Testis (tissue), 2 donors: Measurements from ENCODE around the gene FBXO30.

Source experiments
- CTCF ChIP-seq, 3 experiments: fragments of 450-650 bp in 2 of 3; fragments of 200-600 bp in 1 of 3; sonication (generic) in 1 of 3; IDR thresholded peaks; one replicate each; pipeline ENCODE4 v1.5.1; 2016 to 2019; ENCODE audit warnings: antibody characterized with exemption in 3 of 3, mild to moderate bottlenecking in 2 of 3, moderate library complexity in 1 of 3
- POLR2A ChIP-seq: fragments of 450-650 bp; IDR thresholded peaks from one replicate; pipeline ENCODE4 v1.6.1; 2017; ENCODE audit warnings: antibody characterized with exemption, mild to moderate bottlenecking, moderate library complexity

GRCh38 chr6:145841668-145842067 is 27.1 kb upstream of the FBXO30 start:
- TF ChIP-seq POLR2A (no peak), CTCF (IDR thresholded peaks at IDR 0.05) (no peak)
